SHP77 (cell line): ENCODE results near the gene DLG2.

ENCODE experiments used
- DNase-seq, 2 experiments: peaks; one replicate each; lab custom pipeline; 2025; lab: John Stamatoyannopoulos, UW

The DLG2 gene

DNA sequence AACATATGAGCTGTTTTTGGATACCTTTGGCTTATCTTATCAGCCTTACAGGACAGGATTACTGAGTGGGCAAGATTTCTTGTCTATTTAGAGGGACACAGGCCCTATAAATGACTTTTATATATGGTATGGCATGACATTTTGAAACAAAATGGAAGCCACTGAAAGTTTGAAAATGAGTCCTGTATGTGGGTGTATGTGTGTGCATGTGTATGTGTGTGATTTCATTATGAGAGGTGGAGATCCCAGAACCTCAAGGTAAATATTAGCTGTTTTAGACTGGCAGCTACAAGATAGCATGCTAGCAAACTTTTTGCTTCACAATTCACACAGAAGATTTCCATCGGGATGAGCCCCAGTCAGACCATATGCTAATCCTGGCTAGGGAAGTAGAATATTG, 1370.5 kb downstream of the DLG2 start:
- no peak for DNase-seq

DNA sequence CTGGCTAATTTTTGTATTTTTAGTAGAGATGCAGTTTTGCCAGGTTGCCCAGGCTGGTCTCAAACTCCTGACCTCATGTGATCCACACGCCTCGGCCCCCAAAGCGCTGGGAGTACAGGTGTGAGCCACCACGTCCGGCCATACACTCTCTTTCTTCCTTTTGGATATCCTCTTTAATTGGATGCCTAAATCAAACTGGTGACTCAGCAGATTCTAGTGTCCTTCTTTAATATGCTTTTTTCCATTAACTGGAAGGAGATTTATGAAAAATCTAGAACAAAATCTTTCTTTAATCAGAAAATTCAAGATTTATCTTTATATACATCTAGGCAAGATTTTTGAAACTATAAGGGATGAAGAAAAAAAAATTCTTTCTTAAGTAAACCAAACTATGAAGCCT, 1371.7 kb downstream of the DLG2 start:
- DNase-seq, result no peak

DNA sequence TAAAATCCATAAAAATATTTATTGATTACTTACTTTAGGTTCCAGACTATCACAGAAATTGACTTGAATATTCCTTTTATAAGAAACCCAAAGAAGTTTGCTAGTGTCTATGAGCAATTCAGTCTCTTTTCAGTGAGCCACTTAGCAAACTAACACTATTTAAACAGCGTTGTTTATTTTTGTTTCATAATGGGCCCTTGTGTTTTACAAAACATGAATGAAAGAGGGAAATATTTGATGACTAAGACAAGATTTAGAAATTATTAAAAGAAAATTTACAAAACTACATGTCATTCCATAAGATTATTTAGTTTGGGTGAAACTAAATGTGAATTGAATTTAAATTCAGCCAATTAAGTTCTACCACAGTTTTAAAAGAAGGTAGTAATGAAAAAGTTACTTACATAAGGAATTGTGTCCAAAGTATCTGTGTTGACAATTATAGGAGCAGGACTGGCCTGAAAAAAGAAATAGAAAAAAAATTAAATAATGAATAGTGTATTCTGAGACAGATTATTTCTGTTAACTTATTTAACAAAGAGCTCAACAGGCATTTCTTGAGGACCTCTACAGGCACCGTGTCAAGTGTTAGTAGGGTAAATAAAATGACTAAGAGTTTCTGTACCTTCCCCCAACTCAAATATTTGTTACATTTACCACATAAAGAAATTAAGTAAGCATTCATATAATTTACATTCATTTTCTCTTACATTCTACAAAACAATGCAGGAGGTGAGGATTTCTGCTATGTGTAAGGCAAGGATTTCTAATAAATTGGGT, 1376.1 kb downstream of the DLG2 start:
- DNase-seq, result no peak

- DNase-seq, result no peak
Measured at GRCh38 chr11:84249344-84250135, 1377.6 kb downstream of the DLG2 start.

DNA sequence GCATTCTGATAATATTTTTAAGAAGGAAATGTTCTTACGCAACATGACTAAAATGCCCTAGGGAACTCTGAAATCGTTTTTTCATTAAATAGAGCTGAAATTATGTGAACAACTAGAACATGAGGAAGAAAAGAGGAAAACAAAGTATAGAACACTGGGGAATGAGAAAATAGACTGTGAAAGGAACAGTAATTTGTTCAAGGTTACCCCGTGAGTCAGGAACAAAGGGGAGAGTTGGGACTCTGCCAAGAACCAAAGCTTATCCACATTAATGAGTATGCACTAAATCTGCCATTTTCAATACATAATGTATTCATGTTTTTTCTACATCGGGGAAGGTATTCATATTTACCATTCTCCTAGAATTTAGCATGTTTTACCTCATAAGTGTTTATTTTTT, 1379.2 kb downstream of the DLG2 start:
- no peak for DNase-seq

GRCh38 chr11:84247129-84247528, 1380.0 kb downstream of the DLG2 start:
- no peak for DNase-seq

DNA sequence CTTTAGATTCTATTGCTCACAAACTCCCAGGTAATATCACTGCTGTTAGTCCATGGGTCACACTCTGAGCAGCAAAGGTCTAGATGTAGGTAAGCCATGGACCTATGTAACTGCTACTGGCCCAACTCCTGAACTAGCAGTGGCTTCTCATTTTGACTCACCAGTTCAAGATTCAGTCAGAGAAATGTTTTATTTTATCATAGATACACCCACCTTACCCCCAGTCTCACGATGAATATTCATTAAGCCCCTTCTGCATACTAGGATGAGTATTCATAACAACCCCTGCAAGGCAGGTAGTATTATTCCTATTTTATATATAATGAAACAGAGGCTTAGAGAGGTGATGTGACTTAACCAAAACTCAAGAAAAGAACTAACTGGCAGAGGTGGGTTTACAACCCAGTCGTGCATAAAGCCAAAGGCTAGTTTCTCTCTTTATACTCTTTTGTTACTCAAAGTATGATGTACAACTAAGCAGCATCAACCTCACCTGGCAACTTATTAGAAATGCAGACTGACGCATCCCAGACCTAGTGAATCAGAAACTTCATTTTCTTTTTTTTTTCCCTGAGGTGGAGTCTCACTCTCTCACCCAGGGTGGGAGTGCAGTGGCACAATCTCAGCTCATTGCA, 1383.4 kb downstream of the DLG2 start:
- no peak for DNase-seq

- DNase-seq, result no peak
Measured at GRCh38 chr11:84241343-84242131, 1385.6 kb downstream of the DLG2 start.

DNA sequence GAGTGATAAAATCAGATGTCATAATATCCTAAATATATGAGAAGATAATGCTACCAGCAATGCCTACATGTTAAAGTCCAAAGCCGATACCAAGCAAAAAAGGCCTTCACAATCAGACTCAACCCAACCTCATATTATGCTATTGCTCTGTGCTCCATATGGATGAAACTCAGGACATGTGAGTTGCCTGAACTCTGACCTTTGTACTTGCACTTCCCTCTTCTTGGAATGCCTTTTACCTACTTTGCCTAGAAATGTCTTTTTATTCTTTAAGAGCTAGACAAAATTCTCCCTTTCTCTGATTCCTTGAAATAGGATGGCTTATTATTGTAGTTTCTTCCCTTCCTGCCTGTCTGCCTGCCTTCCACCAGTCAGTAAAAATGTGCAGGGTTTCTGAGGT, 1386.3 kb downstream of the DLG2 start:
- no peak for DNase-seq

- no peak for DNase-seq
Measured at GRCh38 chr11:84236436-84236835, 1390.7 kb downstream of the DLG2 start.

DNA sequence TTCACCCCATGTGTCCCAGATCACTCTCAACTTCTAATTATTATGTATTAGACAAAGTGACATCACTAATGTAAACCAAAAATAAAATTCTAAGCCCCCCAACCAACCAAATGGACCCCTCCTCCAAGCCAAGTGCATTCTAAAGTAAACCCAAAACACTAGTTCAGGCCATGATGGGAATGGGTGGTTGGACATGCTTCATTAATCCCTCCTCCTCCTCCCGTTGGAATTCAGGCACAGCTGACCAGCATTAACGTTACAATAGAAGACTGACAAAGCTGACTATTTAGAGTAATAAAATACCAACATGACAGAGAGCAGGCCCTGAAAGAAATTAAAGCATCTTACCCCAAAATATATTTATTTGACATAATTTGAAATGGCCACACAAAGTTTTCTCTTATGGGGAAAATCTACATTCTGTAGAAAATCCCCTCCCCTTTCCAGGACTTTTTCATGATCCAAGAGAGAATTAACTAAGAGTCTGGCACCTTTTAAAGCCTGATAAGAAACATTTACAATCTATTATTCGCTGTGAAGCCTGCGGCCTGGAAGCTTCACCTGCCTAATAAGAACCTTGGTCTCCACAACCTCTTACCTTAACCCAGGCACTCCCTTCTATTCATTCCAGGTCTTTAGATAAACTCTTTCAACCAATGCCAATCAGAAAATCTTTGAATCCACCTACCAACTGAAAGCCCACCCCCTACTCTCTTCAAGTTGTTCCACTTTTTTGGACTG, 1392.5 kb downstream of the DLG2 start:
- no peak for DNase-seq

GRCh38 chr11:84234011-84234410, 1393.1 kb downstream of the DLG2 start:
- no peak for DNase-seq

GRCh38 chr11:84232511-84232910, 1394.6 kb downstream of the DLG2 start:
- no peak for DNase-seq

- DNase-seq, result no peak
Measured at GRCh38 chr11:84230402-84230801, 1396.7 kb downstream of the DLG2 start.

DNA sequence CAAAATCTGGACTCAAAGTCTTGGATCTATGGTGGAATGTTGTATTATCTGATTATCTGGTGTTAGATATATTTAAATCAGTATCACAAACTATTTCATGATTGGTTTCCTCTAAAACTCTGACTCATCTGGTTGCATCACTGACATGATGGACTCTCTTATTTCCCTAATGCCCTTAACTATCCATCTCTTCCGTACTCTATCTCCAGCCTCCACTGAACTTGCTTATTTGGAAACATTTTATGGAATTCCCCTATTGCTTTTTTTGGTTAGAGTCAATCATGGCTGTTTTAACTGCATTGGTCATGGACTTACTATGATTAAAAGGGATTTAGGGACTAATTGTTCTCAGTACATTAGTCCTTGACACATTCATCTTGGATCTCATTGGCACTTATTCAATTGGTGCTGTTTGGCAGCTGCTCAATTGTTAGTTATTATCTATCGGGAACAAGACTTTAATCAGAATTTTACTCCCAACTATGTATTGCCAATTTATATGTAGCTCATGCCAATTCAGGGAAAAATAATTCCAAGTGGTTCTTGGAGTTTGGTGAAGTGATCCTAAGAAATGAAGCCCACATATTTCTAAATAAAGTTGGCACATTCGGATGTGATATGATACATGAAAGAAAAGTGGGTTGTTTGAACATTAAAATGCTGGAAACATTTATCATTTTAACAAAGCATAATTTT, 1399.0 kb downstream of the DLG2 start:
- no peak for DNase-seq

DNA sequence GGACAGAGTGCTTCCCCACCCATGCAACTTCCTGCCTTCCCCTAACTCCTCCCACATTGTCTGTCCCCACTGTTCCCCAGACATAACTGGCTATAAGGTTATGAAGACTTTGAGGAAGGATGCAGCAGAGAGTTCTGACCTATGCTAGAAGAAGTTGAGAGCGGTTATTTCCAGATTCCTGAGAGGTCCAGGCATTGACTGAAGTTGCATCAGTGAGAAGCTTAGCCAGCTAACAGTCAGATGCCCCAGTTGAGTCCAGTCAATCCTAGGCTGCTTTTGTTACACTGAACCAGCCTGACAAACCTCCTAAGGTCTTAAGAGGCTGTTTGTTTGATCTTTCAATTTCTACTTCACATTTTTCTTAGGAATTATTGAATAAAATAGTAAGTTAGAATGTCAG, 1403.1 kb downstream of the DLG2 start:
- no peak for DNase-seq

- DNase-seq, result no peak
Measured at GRCh38 chr11:84218318-84218717, 1408.8 kb downstream of the DLG2 start.

DNA sequence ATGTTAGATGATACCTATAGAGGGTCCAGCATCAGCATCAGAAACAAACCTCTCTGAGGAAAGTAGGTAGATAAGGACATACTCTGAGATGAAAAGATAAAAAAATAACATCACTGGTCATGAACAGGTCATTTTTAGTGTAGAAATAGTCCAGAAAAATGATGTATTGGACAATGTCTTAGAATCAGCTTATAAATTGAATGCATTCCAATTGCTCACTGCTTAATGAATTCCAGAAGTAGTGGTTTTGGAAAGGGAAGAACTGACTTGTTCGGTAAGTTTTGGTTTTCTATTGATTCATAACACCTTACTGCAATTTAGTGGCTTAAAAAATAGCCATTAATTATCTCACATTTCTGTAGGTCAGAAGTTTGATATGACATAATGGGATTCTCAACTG, 1411.5 kb downstream of the DLG2 start:
- no peak for DNase-seq

DNA sequence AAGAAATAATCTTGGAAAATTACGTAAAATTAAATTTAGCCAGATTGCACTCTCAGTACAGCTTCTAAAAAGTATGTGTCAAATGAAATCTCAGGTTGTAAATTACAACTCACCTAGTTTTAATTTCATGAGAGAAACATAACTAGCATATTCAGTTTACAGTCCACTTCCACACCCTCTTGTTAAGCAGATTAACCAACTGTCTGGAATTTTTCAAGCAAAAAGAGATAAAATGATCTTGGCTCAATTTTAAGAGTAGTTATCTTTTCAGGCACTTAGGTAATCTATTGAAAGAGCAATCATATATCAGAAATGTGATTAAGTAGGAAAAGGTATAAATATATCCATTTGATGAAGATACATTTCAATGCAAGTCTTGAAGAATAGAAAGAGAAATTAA, 1412.6 kb downstream of the DLG2 start:
- no peak for DNase-seq

GRCh38 chr11:84212468-84213390, 1414.4 kb downstream of the DLG2 start:
- peak in 1 of 2 experiments; percentile 4 for DNase-seq
